Measurements from ENCODE around the gene FSTL4.
A peak's percentile ranks its signal among the peaks of the same experiment; 100 is the strongest.

The FSTL4 gene

GRCh38 chr5:133612249-133612860, at the start of gene FSTL4:
FSTL4 (minus strand) TSS chr5:133612541.
- no peak within 1 kb of the TSS for H3K4me3 ChIP-seq (ENCODE audit: low read depth, low read length)
- no peak for DNase-seq (ENCODE audit: low read depth)

DNA sequence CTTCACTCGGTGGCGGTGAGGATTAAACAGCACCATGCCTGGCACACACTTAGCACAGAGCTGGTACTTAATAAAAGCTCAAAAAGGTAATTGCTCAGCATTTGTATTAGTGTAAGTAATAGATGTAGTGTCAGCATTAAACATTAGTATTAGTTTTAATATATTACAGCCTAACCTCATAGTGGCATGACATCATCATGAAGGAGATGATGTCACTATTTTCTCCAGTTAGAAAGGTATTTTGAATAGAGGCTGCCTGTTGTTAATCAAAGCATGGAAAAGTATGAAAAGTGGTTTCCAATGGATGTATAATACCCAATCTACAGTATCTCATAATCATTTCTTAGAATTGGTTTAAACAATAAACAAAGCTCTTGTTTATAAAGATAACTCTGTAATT, 49.0 kb upstream of the FSTL4 start:
- H3K4me3 ChIP-seq (ENCODE audit: low read depth, low read length), result no peak overlapping the region
- no peak for DNase-seq (ENCODE audit: low read depth)

DNA sequence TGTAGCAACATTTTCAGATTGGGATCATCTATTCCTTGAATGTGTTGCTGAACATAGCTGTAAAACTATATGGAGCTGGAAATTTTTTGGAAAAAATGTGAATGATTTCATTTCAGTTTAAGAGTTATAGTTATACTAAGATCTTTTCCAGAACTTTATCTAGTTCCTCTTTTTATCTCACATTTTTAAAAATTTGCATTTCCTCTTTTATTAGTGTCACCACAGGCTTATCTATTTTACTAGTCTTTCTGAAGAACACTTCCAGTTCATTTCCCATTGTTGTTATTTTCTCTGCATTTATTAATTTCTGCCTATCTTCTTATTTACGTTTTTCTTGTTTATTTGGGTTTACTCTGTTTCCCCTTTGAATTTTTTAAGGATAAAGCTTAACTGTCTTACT, 46.0 kb upstream of the FSTL4 start:
- DNase-seq (ENCODE audit: low read depth), result no peak
- H3K4me3 ChIP-seq (ENCODE audit: low read depth, low read length), result no peak overlapping the region

- no peak for DNase-seq (ENCODE audit: low read depth)
- no peak overlapping the region for H3K4me3 ChIP-seq (ENCODE audit: low read depth, low read length)
Observed at GRCh38 chr5:133657036-133657435, 44.7 kb upstream of the FSTL4 start.

DNA sequence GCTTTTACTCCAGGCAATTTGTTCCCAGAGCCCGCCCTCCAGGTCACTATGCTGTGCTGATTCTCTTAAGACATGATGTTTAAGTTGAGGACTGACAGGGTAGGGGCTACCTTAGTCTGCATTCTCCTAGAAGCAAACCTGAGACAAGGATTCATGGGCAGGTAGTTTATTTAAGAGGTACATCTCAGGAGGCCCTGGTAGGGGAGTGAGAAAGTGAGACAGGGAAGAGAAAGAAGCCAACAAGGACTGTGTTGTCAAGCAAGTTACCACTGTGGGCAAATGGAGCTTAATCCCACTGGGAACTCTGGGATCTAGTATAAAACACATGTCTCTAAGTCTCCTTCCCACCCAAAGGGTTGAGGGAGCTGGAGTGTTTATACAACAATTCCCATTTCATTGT, 43.6 kb upstream of the FSTL4 start:
- no peak for DNase-seq (ENCODE audit: low read depth)
- H3K4me3 ChIP-seq (ENCODE audit: low read depth, low read length), result no peak overlapping the region

DNA sequence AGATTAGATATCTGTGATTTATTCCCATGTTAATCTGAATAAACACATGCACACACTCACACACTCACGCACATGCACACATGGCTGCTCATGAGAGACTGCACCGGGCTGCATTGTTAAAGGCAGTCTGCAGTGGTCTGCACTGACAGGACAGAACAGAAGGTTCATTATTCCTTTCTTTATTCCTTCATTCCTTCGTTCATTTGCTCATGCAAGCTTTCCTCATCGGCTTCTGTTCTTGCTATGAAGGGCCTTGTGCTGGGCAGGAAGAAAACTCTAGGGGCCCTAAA, 41.4 kb upstream of the FSTL4 start:
- DNase-seq (ENCODE audit: low read depth), result no peak
- H3K4me3 ChIP-seq (ENCODE audit: low read depth, low read length), result no peak overlapping the region

DNA sequence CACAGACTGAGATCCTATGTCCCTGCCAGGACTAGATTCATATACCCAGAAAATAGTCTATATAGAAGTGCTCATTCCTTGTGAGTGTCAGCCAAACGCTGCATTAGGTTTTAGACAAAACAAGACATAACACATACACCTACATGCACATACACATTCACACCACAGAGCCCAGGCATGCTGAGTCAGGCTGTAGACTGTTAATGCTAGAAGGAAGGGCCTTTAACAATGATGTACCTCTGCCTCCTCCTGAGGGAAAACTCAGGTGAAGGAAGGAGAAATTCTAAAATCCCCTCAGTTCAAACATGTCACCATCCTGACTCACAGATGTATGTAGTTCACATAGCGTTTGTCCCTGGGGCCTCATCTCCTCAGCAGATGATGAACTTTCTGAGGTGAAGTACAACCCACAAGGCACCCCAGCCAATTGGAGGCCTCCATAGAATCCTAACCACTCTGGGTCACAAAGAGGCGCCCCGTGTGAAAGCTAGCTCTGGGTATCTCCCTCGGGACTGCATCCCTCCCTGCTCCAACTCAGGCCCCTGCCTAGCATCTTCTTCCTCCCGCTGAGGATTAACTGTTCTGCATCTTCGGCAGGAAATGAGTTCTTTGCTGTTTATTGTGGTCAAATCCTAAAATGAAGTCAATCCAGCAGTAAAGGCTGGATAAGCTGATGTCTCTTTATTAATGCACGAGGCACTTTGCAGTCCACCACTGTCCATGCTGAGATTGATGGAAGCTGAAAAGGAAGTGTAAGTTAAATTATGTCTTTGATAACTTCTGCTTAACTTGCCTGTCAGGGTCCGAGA, 40.8 kb upstream of the FSTL4 start:
- no peak overlapping the region for H3K4me3 ChIP-seq (ENCODE audit: low read depth, low read length)
- no peak for DNase-seq (ENCODE audit: low read depth)

GRCh38 chr5:133644000-133644865, 31.9 kb upstream of the FSTL4 start:
- no peak overlapping the region for H3K4me3 ChIP-seq (ENCODE audit: low read depth, low read length)
- no peak for DNase-seq (ENCODE audit: low read depth)

- DNase-seq (ENCODE audit: low read depth), result no peak
- H3K4me3 ChIP-seq (ENCODE audit: low read depth, low read length), result no peak overlapping the region
Observed at GRCh38 chr5:133643365-133643764, 31.0 kb upstream of the FSTL4 start.

GRCh38 chr5:133642153-133642722, 29.9 kb upstream of the FSTL4 start:
- no peak for DNase-seq (ENCODE audit: low read depth)
- no peak overlapping the region for H3K4me3 ChIP-seq (ENCODE audit: low read depth, low read length)

- no peak overlapping the region for H3K4me3 ChIP-seq (ENCODE audit: low read depth, low read length)
- DNase-seq (ENCODE audit: low read depth), result no peak
Observed at GRCh38 chr5:133641683-133642082, 29.3 kb upstream of the FSTL4 start.

DNA sequence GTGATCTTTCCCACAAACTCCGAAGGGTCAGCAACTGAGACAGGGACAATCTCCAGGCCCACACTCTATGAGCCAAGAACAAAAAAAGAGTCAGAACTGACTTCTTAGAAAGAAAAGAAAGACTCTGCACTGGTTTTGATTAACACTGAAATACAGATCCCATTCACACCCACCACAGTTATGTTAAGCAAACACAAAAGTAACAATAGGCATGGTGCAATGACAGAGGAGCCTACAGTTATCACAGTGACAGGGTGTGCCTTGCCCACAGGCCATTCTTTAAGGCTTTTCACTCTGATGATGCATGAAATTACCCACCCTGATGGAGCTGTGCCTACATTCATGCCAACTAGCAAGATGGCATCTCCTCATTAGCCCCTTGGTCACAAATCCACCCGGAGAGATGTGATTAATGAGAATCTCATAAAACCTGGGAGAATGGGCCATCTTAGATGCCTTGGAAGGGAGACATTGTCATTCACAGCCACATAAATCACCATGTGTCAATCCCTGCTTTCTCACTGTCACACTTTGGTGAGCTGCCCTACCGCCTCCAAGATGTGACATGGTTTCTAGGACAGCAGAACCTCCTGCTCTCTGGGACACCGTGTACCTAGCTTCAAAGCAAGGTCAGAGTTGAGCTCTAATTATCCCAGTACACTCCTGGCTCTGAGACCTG, 27.6 kb upstream of the FSTL4 start:
- no peak overlapping the region for H3K4me3 ChIP-seq (ENCODE audit: low read depth, low read length)
- no peak for DNase-seq (ENCODE audit: low read depth)

- H3K4me3 ChIP-seq (ENCODE audit: low read depth, low read length), result no peak overlapping the region
- no peak for DNase-seq (ENCODE audit: low read depth)
Observed at GRCh38 chr5:133638436-133638835, 26.1 kb upstream of the FSTL4 start.

GRCh38 chr5:133637206-133637605, 24.9 kb upstream of the FSTL4 start:
- no peak overlapping the region for H3K4me3 ChIP-seq (ENCODE audit: low read depth, low read length)
- DNase-seq (ENCODE audit: low read depth), result no peak

- DNase-seq (ENCODE audit: low read depth), result peak; percentile 12
- no peak overlapping the region for H3K4me3 ChIP-seq (ENCODE audit: low read depth, low read length)
Observed at GRCh38 chr5:133635051-133635450, 22.7 kb upstream of the FSTL4 start.

DNA sequence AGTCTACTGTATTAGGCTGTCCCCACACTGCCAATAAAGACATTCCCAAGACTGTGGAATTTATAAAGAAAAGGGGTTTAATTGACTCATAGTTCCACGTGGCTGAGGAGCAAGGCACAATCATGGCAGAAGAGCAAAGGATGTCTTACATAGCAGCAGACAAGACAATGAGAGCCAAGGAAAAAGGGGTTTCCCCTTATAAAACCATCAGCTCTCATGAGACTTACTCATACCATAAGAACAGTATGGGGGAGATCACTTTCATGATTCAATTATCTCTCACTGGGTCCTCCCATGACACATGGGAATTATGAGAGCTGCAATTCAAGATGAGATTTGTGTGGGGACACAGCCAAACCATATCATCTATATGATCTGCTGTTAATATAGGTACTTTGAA, 14.8 kb upstream of the FSTL4 start:
- no peak overlapping the region for H3K4me3 ChIP-seq (ENCODE audit: low read depth, low read length)
- DNase-seq (ENCODE audit: low read depth), result no peak

DNA sequence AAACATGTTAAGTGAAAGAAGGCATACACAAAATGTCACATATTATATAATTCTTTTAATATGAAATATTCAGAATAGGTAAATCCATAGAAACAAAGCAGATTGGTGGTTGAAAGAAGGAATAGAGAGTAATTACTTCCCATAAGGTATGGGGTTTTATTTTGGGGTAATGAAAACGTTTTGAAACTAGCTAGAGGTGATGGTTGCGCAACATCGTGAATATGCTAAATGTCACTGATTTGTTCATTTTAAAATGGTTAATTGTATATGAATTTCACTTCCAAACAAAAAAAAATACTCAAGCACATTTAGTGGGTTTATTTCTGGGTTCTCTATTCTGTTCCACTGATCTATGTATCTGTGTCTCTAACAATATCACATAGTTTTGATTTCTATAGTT, 12.0 kb upstream of the FSTL4 start:
- DNase-seq (ENCODE audit: low read depth), result no peak
- H3K4me3 ChIP-seq (ENCODE audit: low read depth, low read length), result no peak overlapping the region

DNA sequence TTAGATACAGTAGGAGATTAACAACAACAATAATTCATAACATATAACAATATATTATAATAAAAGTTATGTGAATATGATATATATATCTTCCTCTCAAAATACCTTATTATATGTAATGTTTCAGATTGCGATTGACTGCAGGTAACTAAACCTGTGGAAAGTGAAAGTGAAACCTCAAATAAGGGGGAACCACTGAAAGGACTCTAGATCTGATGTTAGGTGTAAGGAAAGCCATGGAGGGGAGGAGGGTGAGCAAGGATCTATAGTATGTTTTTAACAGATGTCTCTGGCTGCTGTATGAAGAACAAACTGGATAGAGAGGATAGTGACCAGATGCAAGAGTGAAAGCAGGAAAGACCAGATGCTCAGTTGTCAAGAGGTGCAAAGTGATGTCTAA, 5.8 kb upstream of the FSTL4 start:
- no peak overlapping the region for H3K4me3 ChIP-seq (ENCODE audit: low read depth, low read length)
- DNase-seq (ENCODE audit: low read depth), result no peak

- no peak overlapping the region for H3K4me3 ChIP-seq (ENCODE audit: low read depth, low read length)
- no peak for DNase-seq (ENCODE audit: low read depth)
Observed at GRCh38 chr5:133613743-133614142, 1.4 kb upstream of the FSTL4 start.

DNA sequence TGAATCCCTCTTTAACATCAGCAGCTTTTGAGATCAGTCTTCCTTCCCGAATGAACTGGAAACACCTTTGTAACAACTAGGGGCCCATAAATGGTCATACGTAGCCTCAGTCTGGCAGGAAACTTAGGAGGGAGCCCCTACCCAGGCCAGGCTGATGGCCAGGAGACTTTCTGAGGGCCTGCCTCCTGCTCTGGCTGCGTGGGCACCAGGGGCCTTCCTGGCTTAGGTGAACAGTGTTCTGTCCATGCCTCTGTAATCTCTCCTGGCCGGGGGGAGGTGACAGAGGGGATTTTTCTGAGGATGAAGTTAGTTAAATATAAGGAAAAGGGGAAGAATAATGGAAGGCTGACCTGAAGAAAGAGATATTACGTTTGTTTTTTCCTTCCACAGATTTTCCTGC, 843 bp upstream of the FSTL4 start:
- no peak for DNase-seq (ENCODE audit: low read depth)

More for the DNA sequence above, 843 bp upstream of the FSTL4 start:
- H3K4me3 ChIP-seq (ENCODE audit: low read depth, low read length), result no peak overlapping the region
